ENCODE results near the gene OARD1.

Gene OARD1

DNA sequence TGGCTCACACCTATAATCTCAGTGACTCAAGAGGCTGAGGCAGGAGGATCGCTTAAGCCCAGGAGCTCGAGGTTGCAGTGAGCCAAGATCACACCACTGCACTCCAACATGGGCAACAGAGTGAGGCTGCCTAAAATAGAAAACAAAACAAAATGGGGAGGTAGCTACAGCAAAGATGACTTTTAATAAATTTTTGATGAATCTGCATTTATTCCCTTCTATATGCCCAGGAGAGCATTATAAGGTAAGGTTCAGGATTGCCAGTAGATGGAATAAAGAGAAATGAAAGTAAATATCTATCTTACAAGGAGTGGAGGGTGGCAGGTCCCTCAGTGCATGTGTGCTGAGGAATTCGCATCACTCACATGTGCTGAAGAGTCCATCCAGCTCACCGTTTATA is 57.4 kb downstream of the OARD1 start:
- no peak for DNase-seq (ENCODE audit: extremely low spot score)
- CTCF ChIA-PET: interaction anchor here (1.3 to 6.8 kb wide), 3 partner anchors 11 to 16 kb away, joined by 6 to 59 read pairs (median 9); no protein-coding TSS in a partner anchor
- TF ChIP-seq CTCF (IDR thresholded peaks at IDR 0.05; ENCODE audit: control extremely low read depth, extremely low read depth, low read depth, missing control alignments): no peak
- POLR2A ChIA-PET: no interaction called here

Data from GM10248 (cell line).